GM21723 (cell line): ENCODE results near the gene CR1.
A peak's percentile ranks its signal among the peaks of the same experiment; 100 is the strongest.
"Not testable (repeated sequence)": the region's sequence is repeated elsewhere in the genome, so short reads cannot be mapped to it uniquely, and the experiment has no call there.

ENCODE experiments used
- ATAC-seq: cut with Tn5 transposase; IDR thresholded peaks from one replicate; pipeline ENCODE4 v1.9.1; 2021; ENCODE audit warnings: mild to moderate bottlenecking, moderate library complexity; ENCODE audit not compliant: unreplicated experiment

The CR1 gene

GRCh38 chr1:207502726-207503125, 6.8 kb downstream of the CR1 start:
- no peak for ATAC-seq

GRCh38 chr1:207503950-207504349, 8.0 kb downstream of the CR1 start:
- ATAC-seq: no peak

GRCh38 chr1:207504438-207504837, 8.5 kb downstream of the CR1 start:
- ATAC-seq: no peak

- no peak for ATAC-seq
Measured at GRCh38 chr1:207510444-207510843, 14.5 kb downstream of the CR1 start.

- no peak for ATAC-seq
Measured at GRCh38 chr1:207514890-207515289, 18.9 kb downstream of the CR1 start.

- no peak for ATAC-seq
Measured at GRCh38 chr1:207516729-207517128, 20.8 kb downstream of the CR1 start.

- ATAC-seq: no peak
Measured at GRCh38 chr1:207518608-207519236, 22.8 kb downstream of the CR1 start.

GRCh38 chr1:207519505-207520399, 23.8 kb downstream of the CR1 start:
- no peak for ATAC-seq

GRCh38 chr1:207520400-207521345, 24.7 kb downstream of the CR1 start:
- not testable (repeated sequence) for ATAC-seq

GRCh38 chr1:207525239-207525638, 29.3 kb downstream of the CR1 start:
- ATAC-seq: not testable (repeated sequence)

GRCh38 chr1:207528401-207528800, 32.4 kb downstream of the CR1 start:
- ATAC-seq: not testable (repeated sequence)

GRCh38 chr1:207536263-207536662, 40.3 kb downstream of the CR1 start:
- ATAC-seq: not testable (repeated sequence)

- ATAC-seq: not testable (repeated sequence)
Measured at GRCh38 chr1:207546677-207547357, 50.9 kb downstream of the CR1 start.

GRCh38 chr1:207554823-207555222, 58.9 kb downstream of the CR1 start:
- not testable (repeated sequence) for ATAC-seq

- no peak for ATAC-seq
Measured at GRCh38 chr1:207565546-207566468, 69.8 kb downstream of the CR1 start.

- ATAC-seq: not testable (repeated sequence)
Measured at GRCh38 chr1:207571926-207572325, 76.0 kb downstream of the CR1 start.

GRCh38 chr1:207573074-207573473, 77.1 kb downstream of the CR1 start:
- not testable (repeated sequence) for ATAC-seq

GRCh38 chr1:207575381-207575780, 79.4 kb downstream of the CR1 start:
- not testable (repeated sequence) for ATAC-seq

GRCh38 chr1:207578796-207579435, 83.0 kb downstream of the CR1 start:
- ATAC-seq: peak; percentile 21
